ENCODE measurements around the gene WASF2.
"Not testable (repeated sequence)": the region's sequence is repeated elsewhere in the genome, so short reads cannot be mapped to it uniquely, and the experiment has no call there.

Gene WASF2

DNA sequence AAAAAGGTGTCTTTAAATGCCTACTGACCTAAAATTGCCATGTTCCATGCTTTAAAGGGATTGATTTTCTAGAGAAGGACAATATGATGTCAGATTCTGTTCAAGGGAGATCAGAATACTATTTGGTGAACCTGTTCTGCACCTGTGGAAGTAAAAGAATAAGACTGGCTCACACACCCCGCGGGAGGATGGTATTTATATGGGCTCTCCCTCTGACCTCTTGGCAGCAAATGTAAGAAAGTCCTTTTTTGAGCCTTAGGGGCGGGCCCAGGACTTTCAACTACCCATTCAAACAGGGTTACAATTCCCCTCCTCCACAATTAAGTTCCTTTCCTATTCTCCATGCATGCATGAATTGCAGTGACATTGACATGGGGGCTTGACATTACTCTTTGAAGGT, 42.1 kb downstream of the WASF2 start:
- no peak for DNase-seq

DNA sequence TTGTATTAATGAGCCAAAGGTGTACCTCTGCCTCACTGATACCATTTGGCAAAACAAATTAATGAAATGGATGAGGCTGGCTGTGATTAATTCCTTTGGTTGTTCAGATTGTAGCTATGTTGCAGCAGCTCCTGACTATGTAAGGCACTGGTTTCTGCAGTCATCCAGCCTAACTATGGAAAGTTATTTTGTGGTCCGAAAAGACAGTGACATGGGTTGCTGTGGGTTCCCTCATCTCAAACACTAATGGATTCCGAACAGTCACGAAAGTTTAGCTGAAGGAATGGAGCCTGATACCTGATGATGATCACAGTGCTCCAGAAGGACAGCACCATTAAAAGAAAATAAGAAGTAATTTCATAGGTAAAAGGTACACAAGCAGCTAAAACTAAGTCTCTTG, 42.6 kb downstream of the WASF2 start:
- no peak for DNase-seq

GRCh38 chr1:27446496-27447020, 43.4 kb downstream of the WASF2 start:
- DNase-seq: no peak

DNA sequence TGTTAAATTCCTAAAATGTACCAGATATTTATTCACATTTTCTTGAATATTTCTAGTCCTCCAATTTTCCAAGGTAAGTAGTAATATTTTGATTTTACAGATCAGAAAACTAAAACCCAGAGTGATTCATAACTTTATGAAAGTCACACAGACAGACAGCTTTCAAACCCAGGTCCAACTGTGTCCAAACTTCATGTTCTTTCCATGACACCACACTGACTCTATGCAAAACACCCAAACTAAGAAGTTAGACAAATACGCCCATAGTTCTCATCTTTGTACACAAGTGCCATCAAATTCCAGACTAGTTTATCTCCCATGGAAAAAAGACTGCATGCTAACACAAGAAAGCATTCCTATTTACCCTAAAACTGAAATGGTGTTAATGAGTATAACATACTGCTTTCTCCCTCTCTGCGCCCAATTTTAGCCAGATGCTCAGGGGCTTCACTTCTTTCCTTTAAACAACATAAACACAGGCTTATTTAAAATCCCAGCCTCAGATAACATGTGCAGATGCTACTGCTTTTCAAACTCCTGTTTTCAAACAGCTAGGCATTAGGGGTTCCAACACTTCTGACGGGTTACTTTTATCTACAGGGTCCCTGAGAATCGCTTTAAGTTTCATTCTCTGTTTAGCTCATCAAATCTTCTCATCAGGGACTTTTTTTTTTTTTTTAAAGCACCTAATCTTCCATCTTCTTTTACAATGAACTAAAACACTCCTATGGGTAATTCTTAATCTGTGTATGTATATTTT, 44.6 kb downstream of the WASF2 start:
- DNase-seq: no peak

DNA sequence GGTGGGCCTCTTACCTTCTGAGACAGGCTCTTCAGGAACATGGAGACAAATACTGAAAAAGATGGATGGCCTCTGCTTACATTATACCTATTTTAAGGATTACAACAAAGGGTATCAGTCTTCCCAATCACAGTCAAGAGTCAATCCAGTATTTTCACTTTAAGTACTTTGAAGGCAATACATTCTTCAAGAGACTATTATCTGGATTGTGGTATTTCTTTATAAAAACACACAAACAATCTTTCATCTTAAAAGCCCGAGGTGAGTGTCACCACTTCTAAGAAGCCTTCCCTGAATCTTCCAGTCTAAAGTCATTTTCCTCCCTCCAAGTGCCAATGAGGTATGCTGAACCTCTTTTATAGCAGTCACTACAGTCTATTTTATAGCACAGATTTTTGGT, 45.3 kb downstream of the WASF2 start:
- DNase-seq: no peak

DNA sequence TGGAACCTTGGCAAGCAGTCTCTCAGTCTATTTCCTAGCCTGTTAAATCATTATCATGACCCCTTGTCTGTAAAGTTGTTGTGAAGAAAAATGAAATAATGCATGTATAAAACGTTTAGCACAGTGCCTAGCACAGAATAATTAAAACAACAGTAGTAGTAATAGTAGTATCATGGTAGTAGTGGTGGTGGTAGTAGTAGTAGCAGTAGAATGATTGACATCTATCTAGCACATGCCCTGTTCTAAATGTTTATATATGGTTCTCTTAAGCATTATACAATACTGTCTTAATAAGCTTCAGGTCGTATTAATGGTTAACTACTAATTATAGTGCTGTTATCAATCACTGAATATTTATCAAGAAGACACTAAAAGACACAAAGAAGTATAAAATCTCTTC, 50.8 kb downstream of the WASF2 start:
- no peak for DNase-seq

DNA sequence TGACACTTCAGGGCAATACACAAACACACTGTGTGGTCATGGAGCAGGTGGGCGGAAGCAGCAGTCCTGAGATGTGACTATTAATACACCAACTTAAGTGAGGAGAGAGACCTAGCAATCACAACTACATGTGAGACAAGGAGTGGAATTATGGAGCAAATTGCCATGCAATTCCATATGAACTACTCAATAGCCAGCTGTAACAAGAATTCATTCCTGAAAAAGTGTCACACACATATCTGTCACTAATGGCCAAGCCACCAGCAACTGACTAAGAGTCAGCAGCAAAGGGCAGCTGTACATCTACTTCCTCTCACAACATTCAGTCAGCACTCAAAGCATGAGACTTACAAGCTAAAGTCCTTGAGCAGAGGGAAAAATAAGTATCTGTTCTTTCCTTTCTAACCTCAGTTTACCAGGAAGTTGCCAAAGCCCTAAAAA, 51.3 kb downstream of the WASF2 start:
- no peak for DNase-seq

GRCh38 chr1:27436204-27437159, 53.5 kb downstream of the WASF2 start:
- peak; percentile 51 for DNase-seq

- DNase-seq: no peak
Observed at GRCh38 chr1:27435566-27436203, 54.3 kb downstream of the WASF2 start.

DNA sequence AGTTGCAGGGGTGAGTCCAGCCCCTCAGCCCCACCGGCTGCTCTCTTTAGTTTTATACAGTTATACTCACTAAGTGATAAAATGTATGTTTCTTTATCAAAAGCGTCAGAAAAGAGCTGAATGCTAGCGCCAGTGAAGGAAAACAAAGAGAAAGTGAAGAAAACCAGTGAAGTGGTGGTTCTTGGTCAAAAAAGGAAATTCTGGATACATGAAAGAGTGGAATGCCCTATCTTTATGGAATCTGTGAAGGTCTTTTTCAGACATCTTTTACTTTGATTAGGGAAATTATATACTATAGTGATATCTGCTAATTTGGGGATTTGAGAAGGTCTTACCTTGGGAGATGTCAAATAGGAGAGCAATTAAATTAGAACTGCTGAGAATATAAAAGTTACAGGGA, 56.3 kb downstream of the WASF2 start:
- DNase-seq: no peak

- DNase-seq: not testable (repeated sequence)
Observed at GRCh38 chr1:27432725-27433124, 57.2 kb downstream of the WASF2 start.

DNA sequence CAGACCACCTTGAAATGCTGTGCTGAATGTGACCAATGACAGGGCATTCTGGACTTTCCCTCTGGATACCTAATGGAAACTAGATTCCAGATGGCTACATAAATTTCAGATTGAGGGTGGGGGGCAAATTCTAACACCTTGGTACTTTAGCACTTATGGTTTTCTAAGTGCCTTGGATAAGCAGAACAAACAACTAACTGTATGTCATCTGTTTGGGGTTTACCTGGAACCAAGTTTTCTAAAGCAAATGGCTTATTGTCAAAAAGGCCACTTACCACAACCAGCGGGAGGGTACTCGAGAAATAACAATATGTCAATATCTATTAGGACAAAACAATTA, 58.4 kb downstream of the WASF2 start:
- no peak for DNase-seq

DNA sequence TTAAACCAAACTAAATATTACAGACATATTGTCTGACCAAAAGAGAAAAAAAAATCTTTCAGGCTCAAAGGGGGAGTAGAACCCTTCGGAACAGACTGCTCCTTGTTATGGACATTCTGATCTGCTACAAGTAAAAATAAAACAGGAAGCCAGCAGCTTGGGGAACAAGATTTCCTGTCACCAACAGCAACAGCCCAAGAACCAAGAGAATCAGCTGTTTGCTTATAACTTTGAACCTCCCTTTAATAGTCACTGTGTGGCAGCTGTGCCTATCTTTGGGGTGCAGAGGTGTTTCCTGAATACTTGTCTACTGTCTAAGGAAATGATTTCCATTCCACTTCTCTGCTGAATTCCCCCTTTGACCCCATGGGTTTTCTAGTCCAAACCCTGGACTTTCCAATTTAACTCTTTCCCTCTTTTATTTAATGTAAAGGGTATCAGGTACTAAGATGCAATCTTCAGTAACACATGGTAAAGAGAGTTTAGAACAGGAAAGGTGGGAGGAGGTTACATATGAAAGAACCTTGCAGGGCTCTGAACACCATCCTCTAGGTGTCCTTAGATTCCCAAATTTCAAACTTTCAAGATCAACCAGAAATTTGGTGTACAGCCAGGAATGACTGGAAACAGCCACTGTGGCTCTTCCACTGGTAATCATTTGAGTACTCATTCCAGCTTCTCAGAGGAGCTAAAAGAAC, 58.9 kb downstream of the WASF2 start:
- peak; percentile 12 for DNase-seq

GRCh38 chr1:27429029-27429425, 60.9 kb downstream of the WASF2 start:
- no peak for DNase-seq

GRCh38 chr1:27428316-27429028, 61.5 kb downstream of the WASF2 start:
- no peak for DNase-seq

DNA sequence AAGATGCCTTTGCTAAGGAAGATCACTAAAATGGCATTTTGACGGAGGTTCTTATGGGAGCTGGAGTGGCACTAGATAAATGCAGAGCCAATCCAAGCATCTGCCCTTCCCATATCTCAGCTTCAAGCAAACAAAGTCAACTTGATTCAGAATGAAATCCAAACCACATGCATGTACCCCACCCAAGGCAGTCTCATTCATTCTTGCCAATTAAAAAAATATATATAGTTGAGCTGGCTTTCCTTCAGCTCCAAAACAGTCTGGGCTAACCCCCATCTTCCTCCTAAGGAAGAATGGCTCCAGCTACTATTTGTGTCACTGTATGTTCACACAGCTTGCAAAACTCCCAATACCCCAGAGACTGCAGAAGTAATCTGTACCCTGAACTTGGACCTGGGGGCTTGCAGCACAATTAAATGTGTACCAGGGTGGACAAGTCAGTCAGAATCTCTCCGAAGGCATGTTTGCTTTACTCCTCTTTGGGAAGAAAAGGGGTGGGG, 62.1 kb downstream of the WASF2 start:
- no peak for DNase-seq

GRCh38 chr1:27427329-27427728, 62.6 kb downstream of the WASF2 start:
- DNase-seq: no peak

- DNase-seq: no peak
Observed at GRCh38 chr1:27423709-27424108, 66.3 kb downstream of the WASF2 start.

- DNase-seq: peak; percentile 94
Observed at GRCh38 chr1:27418326-27419185, 71.4 kb downstream of the WASF2 start.

DNA sequence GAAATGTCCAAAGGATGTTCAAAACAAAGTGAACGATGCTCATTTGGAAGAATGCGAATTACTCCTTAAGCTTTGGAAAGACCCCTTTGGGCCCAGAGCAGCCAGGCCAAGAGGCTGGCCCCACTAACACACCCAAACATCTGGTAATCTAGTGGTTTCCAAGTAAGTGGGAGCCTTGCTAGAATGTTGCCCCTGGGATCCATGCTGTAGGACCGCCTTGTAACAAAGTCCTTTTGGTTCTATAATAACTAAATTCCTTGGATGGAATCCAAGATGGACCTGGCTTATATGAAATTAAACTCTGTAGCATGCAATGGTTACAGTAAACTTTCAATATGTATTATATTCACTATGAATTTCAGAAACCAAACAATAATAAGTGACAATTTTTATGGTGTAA, 72.3 kb downstream of the WASF2 start:
- DNase-seq: no peak
